H1 (cell line): ENCODE measurements around the gene ATP9B. TPM values are rescaled to one million over a fixed set of nuclear protein-coding genes. Genes with fewer than 3 reads are reported as not detected.

Experiments used
- CTCF ChIA-PET: fragments of 300-600 bp; sonication (Branson Sonifier 250); formaldehyde crosslinking; loops from one replicate; lab custom pipeline; 2021; ENCODE audit not compliant: partially characterized antibody; lab: Charles Lee
- POLR2A ChIA-PET: fragments of 300-600 bp; sonication (Branson Sonifier 250); formaldehyde crosslinking; loops from one replicate; lab custom pipeline; 2021; ENCODE audit warnings: inconsistent platforms; ENCODE audit not compliant: partially characterized antibody; lab: Charles Lee
- DNase-seq, 2 experiments: peaks; one replicate each; pipeline versions ENCODE4 v3.0.0 to v3.0.0-alpha.2; 2010 to 2022; ENCODE audit warnings: low spot score in 2 of 2, low read depth in 1 of 2, mixed read lengths in 1 of 2
- FAIRE-seq: peaks from 2 replicates; lab custom pipeline; 2011; peaks lifted over from hg19 to GRCh38; lab: Jason Lieb, UNC
- H2AFZ ChIP-seq: 2 replicates; pipeline ENCODE4 v1.8.1; 2012; ENCODE audit warnings: low read length, inconsistent platforms
- H2AK5ac ChIP-seq: 2 replicates; pipeline ENCODE4 v1.6.1; 2013; ENCODE audit warnings: low read depth, low read length
- H2BK120ac ChIP-seq: replicated peaks from 2 replicates; pipeline ENCODE3; 2013; ENCODE audit warnings: low read depth, low read length, inconsistent platforms
- H2BK12ac ChIP-seq: 2 replicates; pipeline ENCODE4 v1.6.1; 2013; ENCODE audit warnings: low read depth, low read length
- H2BK15ac ChIP-seq: 2 replicates; pipeline ENCODE4 v1.6.1; 2013; ENCODE audit warnings: low read length
- H2BK20ac ChIP-seq: 2 replicates; pipeline ENCODE4 v1.6.1; 2013; ENCODE audit warnings: low read length
- H2BK5ac ChIP-seq: 2 replicates; pipeline ENCODE4 v1.6.1; 2013; ENCODE audit warnings: low read depth, low read length
- H3K14ac ChIP-seq: 2 replicates; pipeline ENCODE4 v1.6.1; 2013; ENCODE audit warnings: inconsistent platforms; ENCODE audit not compliant: insufficient read length
- H3K18ac ChIP-seq: 2 replicates; pipeline ENCODE4 v1.6.1; 2013; ENCODE audit warnings: low read length; ENCODE audit errors: extremely low read depth
- H3K23ac ChIP-seq: 2 replicates; pipeline ENCODE4 v1.6.1; 2013; ENCODE audit warnings: inconsistent platforms; ENCODE audit not compliant: insufficient read length
- H3K23me2 ChIP-seq: 2 replicates; pipeline ENCODE4 v1.6.1; 2013; ENCODE audit warnings: low read depth, low read length
- H3K27ac ChIP-seq: 2 replicates; pipeline ENCODE4 v1.6.1; 2011; ENCODE audit warnings: low read depth, low read length, inconsistent platforms
- H3K27me3 ChIP-seq, 4 experiments: replicated peaks in 1 of 4; 1 replicate in 1 of 4; 2 replicates in 3 of 4; pipeline versions ENCODE4 v1.6.1 to v1.8.1; 2011 to 2013; ENCODE audit warnings: low read length in 3 of 4, mild to moderate bottlenecking in 3 of 4, inconsistent platforms in 2 of 4, mixed read lengths in 2 of 4, moderate library complexity in 1 of 4; ENCODE audit not compliant: control insufficient read depth in 3 of 4, insufficient read depth in 3 of 4; ENCODE audit errors: extremely low read depth in 1 of 4
- H3K36me3 ChIP-seq, 4 experiments: 2 replicates each; pipeline versions ENCODE4 v1.6.1 to v1.8.1; 2011 to 2013; ENCODE audit warnings: mild to moderate bottlenecking in 4 of 4, low read length in 3 of 4, moderate library complexity in 2 of 4, control low read depth in 1 of 4, inconsistent platforms in 1 of 4; ENCODE audit not compliant: insufficient read depth in 4 of 4, control insufficient read depth in 2 of 4
- H3K4ac ChIP-seq: replicated peaks from 2 replicates; pipeline ENCODE3; 2013; ENCODE audit warnings: low read length, low read depth, mixed read lengths, inconsistent platforms; ENCODE audit not compliant: insufficient read length
- H3K4me1 ChIP-seq, 4 experiments: replicated peaks in 1 of 4; 1 replicate in 1 of 4; 2 replicates in 3 of 4; pipeline versions ENCODE4 v1.6.1 to v1.8.1; 2011 to 2013; ENCODE audit warnings: low read length in 3 of 4, inconsistent platforms in 2 of 4, mixed read lengths in 1 of 4; ENCODE audit not compliant: insufficient read depth in 4 of 4, control insufficient read depth in 3 of 4
- H3K4me2 ChIP-seq, 2 experiments: 2 replicates each; pipeline versions ENCODE4 v1.6.1 to v1.8.1; 2011 to 2013; ENCODE audit warnings: low read depth in 2 of 2, low read length in 2 of 2, control low read depth in 1 of 2, inconsistent platforms in 1 of 2, mild to moderate bottlenecking in 1 of 2; ENCODE audit not compliant: insufficient read depth in 1 of 2
- H3K4me3 ChIP-seq, 4 experiments: fragments of 200-600, 300-600 bp in 1 of 4; sonication (generic), shearing (Covaris generic), sonication (Bioruptor Twin) in 1 of 4; 2 replicates each; pipeline versions ENCODE4 v1.5.1 to v1.8.1; 2011 to 2016; ENCODE audit warnings: low read length in 4 of 4, low read depth in 3 of 4, control low read depth in 2 of 4, inconsistent platforms in 2 of 4, mild to moderate bottlenecking in 2 of 4, mixed read lengths in 1 of 4, moderate library complexity in 1 of 4; ENCODE audit not compliant: insufficient read depth in 2 of 4; ENCODE audit errors: extremely low read depth in 1 of 4
- H3K56ac ChIP-seq: replicated peaks from 2 replicates; pipeline ENCODE3; 2013; ENCODE audit warnings: low read depth, mild to moderate bottlenecking, mixed read lengths, low read length, inconsistent platforms; ENCODE audit not compliant: insufficient read length
- H3K79me1 ChIP-seq: 2 replicates; pipeline ENCODE4 v1.6.1; 2013; ENCODE audit warnings: low read depth, low read length, control low read depth
- H3K79me2 ChIP-seq, 2 experiments: 2 replicates each; pipeline versions ENCODE4 v1.6.1 to v1.8.1; 2012 to 2013; ENCODE audit warnings: low read length in 2 of 2, mild to moderate bottlenecking in 2 of 2, inconsistent platforms in 1 of 2; ENCODE audit not compliant: insufficient read depth in 2 of 2, control insufficient read depth in 1 of 2
- H3K9ac ChIP-seq, 4 experiments: replicated peaks in 1 of 4; 1 replicate in 1 of 4; 2 replicates in 3 of 4; pipeline versions ENCODE4 v1.6.1 to v1.8.1; 2011 to 2013; ENCODE audit warnings: low read depth in 3 of 4, low read length in 3 of 4, control low read depth in 2 of 4, mild to moderate bottlenecking in 2 of 4, moderate library complexity in 2 of 4, inconsistent platforms in 1 of 4; ENCODE audit errors: extremely low read depth in 1 of 4
- H3K9me3 ChIP-seq, 2 experiments: 2 replicates each; pipeline versions ENCODE4 v1.6.1 to v1.8.1; 2012 to 2013; ENCODE audit warnings: mild to moderate bottlenecking in 2 of 2, moderate library complexity in 2 of 2, control low read depth in 1 of 2, inconsistent platforms in 1 of 2, low read depth in 1 of 2, low read length in 1 of 2, mixed read lengths in 1 of 2; ENCODE audit not compliant: insufficient read depth in 2 of 2
- H4K20me1 ChIP-seq, 2 experiments: replicated peaks in 1 of 2; 2 replicates each; pipeline versions ENCODE3 to v1.8.1; 2011 to 2013; ENCODE audit warnings: inconsistent platforms in 2 of 2, low read length in 2 of 2, mild to moderate bottlenecking in 1 of 2; ENCODE audit not compliant: insufficient read depth in 2 of 2, control insufficient read depth in 1 of 2
- H4K5ac ChIP-seq: 2 replicates; pipeline ENCODE4 v1.6.1; 2013; ENCODE audit warnings: low read length, low read depth, mixed read lengths, inconsistent platforms; ENCODE audit not compliant: insufficient read length
- H4K8ac ChIP-seq: 2 replicates; pipeline ENCODE4 v1.8.0; 2013; ENCODE audit warnings: mild to moderate bottlenecking, moderate library complexity, low read length, inconsistent platforms; ENCODE audit not compliant: insufficient read depth; ENCODE audit errors: extremely low read depth
- H4K91ac ChIP-seq: replicated peaks from 2 replicates; pipeline ENCODE3; 2013; ENCODE audit warnings: low read length, mixed read lengths, inconsistent platforms; ENCODE audit not compliant: insufficient read length
- CBX5 ChIP-seq: fragments of 300-800, 300-1000 bp; sonication (generic); IDR thresholded peaks from 2 replicates; pipeline ENCODE4 v1.7.1; 2016; ENCODE audit warnings: antibody characterized with exemption, low read length, low read depth
- GTF2F1 ChIP-seq: IDR thresholded peaks from 2 replicates; pipeline ENCODE4 v1.6.1; 2012; ENCODE audit warnings: low read depth, low read length, improper control_type of control experiment, borderline replicate concordance
- JUN ChIP-seq: IDR thresholded peaks from 2 replicates; pipeline ENCODE4 v1.6.1; 2011; ENCODE audit warnings: low read depth, mild to moderate bottlenecking, improper control_type of control experiment, low read length
- KDM1A ChIP-seq: fragments of 200-600, 300-600 bp; sonication (generic); IDR thresholded peaks from 2 replicates; pipeline ENCODE4 v1.7.1; 2016; ENCODE audit warnings: mild to moderate bottlenecking, low read length, borderline replicate concordance
- KDM4A ChIP-seq: IDR thresholded peaks from one replicate; pipeline ENCODE4 v1.7.1; 2012; ENCODE audit warnings: low read depth, mild to moderate bottlenecking, moderate library complexity, low read length, inconsistent platforms; ENCODE audit not compliant: severe bottlenecking
- NANOG ChIP-seq: IDR thresholded peaks from 2 replicates; pipeline ENCODE4 v1.6.1; 2011; ENCODE audit warnings: low read length, low read depth, mild to moderate bottlenecking, inconsistent platforms; ENCODE audit not compliant: insufficient read depth, poor library complexity, severe bottlenecking
- RXRA ChIP-seq: IDR thresholded peaks from 2 replicates; pipeline ENCODE4 v1.6.1; 2011; ENCODE audit warnings: low read depth, mild to moderate bottlenecking, low read length, moderate library complexity; ENCODE audit not compliant: insufficient read depth
- SIN3A ChIP-seq, 2 experiments: IDR thresholded peaks in 1 of 2; conservative IDR thresholded peaks in 1 of 2; 2 replicates each; pipeline ENCODE4 v1.6.1; 2011 to 2012; ENCODE audit warnings: low read length in 2 of 2, improper control_type of control experiment in 1 of 2, low read depth in 1 of 2, mild to moderate bottlenecking in 1 of 2
- SIRT6 ChIP-seq: IDR thresholded peaks from one replicate; pipeline ENCODE4 v1.7.1; 2012; ENCODE audit warnings: low read length, inconsistent platforms
- SP2 ChIP-seq: IDR thresholded peaks from 2 replicates; pipeline ENCODE4 v1.6.1; 2012; ENCODE audit warnings: mild to moderate bottlenecking, low read length, inconsistent platforms
- SRF ChIP-seq: IDR thresholded peaks from 2 replicates; pipeline ENCODE4 v1.6.1; 2011; ENCODE audit warnings: mild to moderate bottlenecking, low read depth, low read length, moderate library complexity
- WGBS, 2 experiments: shearing (Covaris generic) in 1 of 2; methylation state at CpG; one replicate each; pipeline versions ENCODE4 v1.1.6 to v1.1.7; 2013 to 2015; ENCODE audit warnings: low lambda C conversion rate in 2 of 2, mixed read lengths in 2 of 2, inconsistent platforms in 1 of 2, low coverage in 1 of 2, missing lambda C conversion rate in 1 of 2; ENCODE audit not compliant: insufficient replicate concordance in 2 of 2, insufficient coverage in 1 of 2, insufficient read length in 1 of 2; ENCODE audit errors: extremely low coverage in 1 of 2, missing lambda C conversion rate in 1 of 2; 5-methylcytosine and 5-hydroxymethylcytosine counted together
- polyA plus RNA-seq, 7 experiments: library from polyadenylated mRNA; depleted of rRNA in 3 of 7; stranded (reverse) in 5 of 7; unstranded in 2 of 7; fragments of >200 nt in 5 of 7; fragments of 200-250 nt in 2 of 7; gene quantifications; 1 replicate in 5 of 7; 2 replicates in 1 of 7; 4 replicates in 1 of 7; pipeline versions ENCODE4 v1.2.1 to v1.2.3, GENCODE V29; 2011 to 2013; ENCODE audit warnings: missing spikeins in 2 of 7, mixed read lengths in 2 of 7
- total RNA-seq: library from RNA; stranded (reverse); fragmentation: NEBNext Ultra II Directional; extraction: Animal tissue kit (Norgen Biotek cat#: 25700); gene quantifications from 2 replicates; pipeline ENCODE4 v1.2.1, GENCODE V29; 2021

ATP9B gene
- total and polyA plus RNA-seq, 2 of the 8 experiments (the other 6 are each of a cell fraction or from before 2014, with no cell fraction given) = 15.1 to 21.7 TPM

- Histone ChIP-seq H2BK12ac (no peak overlapping the region), H3K23ac (no peak overlapping the region), H3K9me3 (no peaks in the 10 kb centered on the region), H3K56ac (no peak overlapping the region), H4K5ac (no peak overlapping the region), H2BK5ac (no peak overlapping the region), H2AFZ (no peak overlapping the region), H3K4me1 (no peaks in the 10 kb centered on the region; a peak in 1 of 7 replicates), H3K4me3 (no peak overlapping the region), H3K18ac (no peak overlapping the region), H3K79me2 (no peaks in the 10 kb centered on the region), H3K36me3 (no peaks in the 10 kb centered on the region; a peak in 1 of 8 replicates), H3K27ac (no peak overlapping the region), H3K14ac (no peak overlapping the region), H4K91ac (no peak overlapping the region), H2BK120ac (no peak overlapping the region), H4K8ac (no peak overlapping the region), H2BK15ac (no peak overlapping the region), H2AK5ac (no peak overlapping the region), H3K27me3 (no peaks in the 10 kb centered on the region), H4K20me1 (no peaks in the 10 kb centered on the region), H3K4ac (no peak overlapping the region), H3K4me2 (no peak overlapping the region), H3K23me2 (no peaks in the 10 kb centered on the region), H3K9ac (no peak overlapping the region), H2BK20ac (no peak overlapping the region), H3K79me1 (no peaks in the 10 kb centered on the region; the same call in 1 of the 2 replicates)
- FAIRE-seq = no peak
- ChIA-PET POLR2A (no interaction called here), CTCF (interaction anchor here (1.3 kb wide), 1 partner anchor 262 kb away, joined by 3 read pairs; no protein-coding TSS in a partner anchor)
- WGBS, 2 experiments = 91% methylated on average over 11 of the region's 11 CpGs; no CpG with 5 or more reads in 1 of the 2 experiments
- no peak for DNase-seq
- TF ChIP-seq SP2 = no peak
- no peak for TF ChIP-seq KDM1A
- no peak for TF ChIP-seq GTF2F1
- no peak for TF ChIP-seq SIN3A (conservative IDR thresholded peaks at IDR 0.05 in 1 of 2, IDR thresholded peaks at IDR 0.05 in 1 of 2; ENCODE audit: low read depth in 1 of 2, low read length in 2 of 2)
- TF ChIP-seq JUN = no peak
- no peak for TF ChIP-seq NANOG
- TF ChIP-seq RXRA = no peak
- no peak for TF ChIP-seq KDM4A
- no peak for TF ChIP-seq CBX5
- no peak for TF ChIP-seq SRF
- no peak for TF ChIP-seq SIRT6
These were observed 349.4 kb downstream of the ATP9B start for GRCh38 chr18:79418642-79419041.
